GM19328 (cell line): ENCODE measurements around the gene PROSER1.
A peak's percentile ranks its signal among the peaks of the same experiment; 100 is the strongest.
"Not testable (repeated sequence)": the region's sequence is repeated elsewhere in the genome, so short reads cannot be mapped to it uniquely, and the experiment has no call there.

Experiments used
- ATAC-seq: cut with Tn5 transposase; IDR thresholded peaks from one replicate; pipeline ENCODE4 v1.9.1; 2021; ENCODE audit warnings: mild to moderate bottlenecking, moderate library complexity; ENCODE audit not compliant: unreplicated experiment

Gene PROSER1

DNA sequence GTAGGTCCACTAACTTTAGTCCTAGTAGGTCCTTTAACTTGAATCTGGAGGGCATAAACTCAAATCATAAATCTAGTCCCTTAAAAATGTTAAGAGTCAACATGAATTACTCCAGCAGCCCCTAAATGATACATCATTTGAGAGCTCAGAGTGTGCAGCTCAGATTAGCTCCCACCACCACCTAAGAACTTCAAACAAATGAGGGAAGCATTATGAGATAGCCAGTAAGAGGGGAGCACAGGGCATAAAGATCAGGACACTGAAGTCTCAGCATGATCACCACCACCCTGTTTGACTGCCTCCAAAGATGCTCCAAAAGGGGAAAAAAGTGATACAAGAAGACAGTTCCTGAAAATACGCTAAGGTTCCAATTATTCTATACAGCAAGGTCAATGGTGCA, 5.7 kb downstream of the PROSER1 start:
- ATAC-seq, result no peak

DNA sequence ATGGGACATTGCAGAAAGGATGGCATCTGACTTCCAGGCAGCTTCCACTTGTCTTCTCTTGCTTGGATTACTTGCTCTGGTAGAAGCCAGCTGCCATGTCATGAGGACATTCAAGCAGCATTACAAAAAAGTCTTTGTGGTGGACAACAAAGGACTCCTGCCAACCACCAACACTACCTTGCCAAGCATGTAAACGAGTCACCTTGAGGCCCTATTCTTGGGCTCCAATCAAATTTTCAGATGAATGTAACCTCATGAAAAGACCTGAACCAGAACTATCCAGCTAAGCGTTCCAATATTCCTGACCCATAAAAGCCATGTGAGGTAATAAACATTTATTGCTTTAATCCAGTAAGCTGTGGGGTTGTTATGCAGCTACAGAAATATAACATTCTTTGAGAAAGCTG, 12.5 kb downstream of the PROSER1 start:
- ATAC-seq, result no peak

DNA sequence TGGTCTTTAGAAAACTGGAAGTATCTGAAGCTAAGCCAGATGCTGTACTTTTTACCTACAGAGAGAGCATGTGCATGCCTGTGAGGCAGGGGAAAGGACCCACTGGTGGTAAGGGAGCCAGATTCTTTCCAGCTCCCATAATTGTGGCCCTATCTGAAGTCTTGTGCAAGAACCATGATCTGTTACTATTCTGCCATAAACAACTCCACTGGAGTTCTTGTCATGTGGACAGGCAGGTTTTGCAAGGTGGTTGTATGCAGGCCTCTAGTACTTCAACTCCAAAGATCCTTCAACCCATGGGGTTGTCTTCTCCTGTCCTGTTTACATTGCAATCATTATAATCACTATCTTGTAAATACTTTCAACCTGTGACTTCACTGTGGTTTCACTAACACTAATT, 14.1 kb downstream of the PROSER1 start:
- ATAC-seq, result no peak

DNA sequence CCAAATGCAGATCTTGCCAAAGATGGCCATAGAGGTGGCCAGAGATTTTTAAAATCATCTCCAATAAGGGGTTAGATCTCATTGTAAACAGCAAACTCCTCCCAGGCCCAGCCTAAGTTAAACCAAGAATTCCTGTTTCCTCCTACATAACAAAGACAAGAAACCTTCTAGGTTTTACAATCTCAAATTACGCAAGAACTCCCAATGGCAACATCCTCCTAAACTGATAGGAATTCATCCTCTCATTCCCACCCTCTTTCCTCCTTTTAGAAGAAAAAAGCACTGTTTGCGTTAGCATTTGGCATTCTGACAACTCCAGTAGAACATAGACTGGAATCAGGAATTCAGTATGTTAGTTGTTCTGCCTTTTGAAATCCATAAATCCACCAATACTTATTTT, 14.6 kb downstream of the PROSER1 start:
- no peak for ATAC-seq

DNA sequence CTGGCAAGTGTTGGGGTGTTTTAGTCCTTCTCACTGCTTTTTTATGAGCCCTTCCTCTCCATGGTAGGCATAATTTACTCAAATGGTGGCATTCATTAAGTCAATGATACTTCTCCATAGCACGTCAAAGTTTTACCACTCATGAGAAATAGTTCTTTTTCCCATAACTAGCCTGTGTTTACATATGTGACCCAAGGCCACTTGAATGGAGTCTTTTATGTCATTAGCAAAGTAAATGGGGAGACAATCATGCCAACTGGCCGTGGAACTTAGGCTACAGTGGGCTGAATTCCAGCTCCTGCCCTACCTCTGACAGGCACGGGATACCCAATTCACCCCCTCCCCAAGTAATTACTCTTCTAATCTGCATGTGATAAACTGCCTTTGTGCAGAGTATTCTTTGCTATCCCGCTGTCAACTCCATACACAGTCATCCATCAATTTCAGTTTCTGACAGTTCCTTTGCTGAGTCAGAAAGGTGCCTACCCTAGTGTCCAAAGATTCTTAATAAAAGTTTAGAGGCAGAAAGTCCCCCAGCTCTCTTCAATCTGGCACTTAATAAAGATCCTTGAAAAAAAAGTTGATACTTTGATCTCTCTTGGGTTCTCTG, 16.9 kb downstream of the PROSER1 start:
- no peak for ATAC-seq

DNA sequence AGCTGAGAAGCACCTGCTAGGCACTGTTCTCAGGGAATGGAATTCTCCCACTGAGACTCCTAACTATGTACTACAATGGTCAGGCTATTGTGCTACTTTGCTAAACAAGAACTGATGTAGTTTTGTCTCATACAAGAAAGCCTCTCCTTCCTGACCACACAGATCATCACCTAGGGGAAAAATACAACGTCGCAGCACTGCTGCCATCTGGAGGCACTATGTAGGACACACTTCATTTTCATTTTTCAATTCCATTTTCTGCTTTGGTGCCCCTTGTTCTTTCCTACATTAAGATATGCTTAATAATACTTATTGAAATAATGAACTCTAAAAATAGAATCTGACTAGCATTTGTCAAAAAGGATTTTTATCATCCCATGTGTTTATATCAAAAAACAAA, 21.1 kb downstream of the PROSER1 start:
- ATAC-seq, result peak; percentile 71

DNA sequence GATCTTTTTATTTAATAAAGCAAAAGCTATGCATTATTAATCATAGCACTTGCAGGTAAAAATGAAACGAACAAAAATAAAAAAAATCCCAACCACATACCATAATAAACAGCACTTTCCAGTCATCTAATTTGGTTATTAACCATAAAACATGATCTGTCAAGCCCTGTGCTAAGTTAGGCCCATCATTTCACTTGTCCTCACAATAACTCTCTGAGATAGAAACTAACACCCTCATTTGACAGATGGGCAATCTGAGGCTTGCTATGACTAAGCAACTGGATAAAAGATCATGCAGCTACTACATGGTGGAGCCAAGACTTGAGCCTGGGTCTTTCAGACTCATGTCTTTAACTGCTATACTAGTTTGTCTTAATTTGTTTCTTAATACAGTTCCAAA, 21.8 kb downstream of the PROSER1 start:
- ATAC-seq, result no peak

DNA sequence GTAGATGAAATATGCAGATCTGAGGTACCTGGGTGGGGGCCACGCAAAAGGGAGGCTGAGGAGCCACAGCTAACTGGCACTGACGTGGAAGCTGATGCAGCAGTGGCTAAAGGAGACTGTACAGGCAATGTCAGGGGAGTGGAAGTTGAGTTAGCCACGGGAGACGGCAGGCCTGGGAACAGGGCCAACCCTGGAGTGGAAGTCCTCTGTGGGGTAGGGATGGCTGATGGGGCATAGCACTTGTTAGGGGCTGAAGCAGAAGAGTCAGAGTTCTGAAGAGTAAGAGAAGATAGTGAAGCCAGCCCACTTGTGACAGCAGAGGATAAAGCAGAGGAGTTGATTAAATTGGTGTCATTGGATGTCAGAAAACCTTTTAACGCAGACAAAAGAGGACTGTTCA, 24.4 kb downstream of the PROSER1 start:
- ATAC-seq, result no peak

DNA sequence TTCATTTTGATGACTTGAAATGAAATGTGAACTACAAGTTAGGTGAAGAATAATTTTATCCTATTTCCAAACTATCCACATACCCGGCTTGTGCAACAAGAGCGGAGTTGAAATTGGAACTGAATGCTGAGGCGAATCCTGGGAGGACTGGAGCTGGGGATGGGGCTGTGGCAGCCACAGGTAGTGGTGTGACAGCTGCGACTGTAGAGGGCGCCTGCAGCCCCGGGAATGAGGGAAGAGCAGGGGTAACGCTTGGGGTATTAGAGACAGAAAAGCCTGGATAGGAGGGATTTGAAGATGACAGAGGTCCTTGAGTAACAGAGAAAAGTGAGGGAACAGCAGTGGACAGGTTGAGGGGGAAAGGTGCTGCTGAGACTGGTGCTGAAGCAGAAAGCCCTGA, 25.3 kb downstream of the PROSER1 start:
- no peak for ATAC-seq

DNA sequence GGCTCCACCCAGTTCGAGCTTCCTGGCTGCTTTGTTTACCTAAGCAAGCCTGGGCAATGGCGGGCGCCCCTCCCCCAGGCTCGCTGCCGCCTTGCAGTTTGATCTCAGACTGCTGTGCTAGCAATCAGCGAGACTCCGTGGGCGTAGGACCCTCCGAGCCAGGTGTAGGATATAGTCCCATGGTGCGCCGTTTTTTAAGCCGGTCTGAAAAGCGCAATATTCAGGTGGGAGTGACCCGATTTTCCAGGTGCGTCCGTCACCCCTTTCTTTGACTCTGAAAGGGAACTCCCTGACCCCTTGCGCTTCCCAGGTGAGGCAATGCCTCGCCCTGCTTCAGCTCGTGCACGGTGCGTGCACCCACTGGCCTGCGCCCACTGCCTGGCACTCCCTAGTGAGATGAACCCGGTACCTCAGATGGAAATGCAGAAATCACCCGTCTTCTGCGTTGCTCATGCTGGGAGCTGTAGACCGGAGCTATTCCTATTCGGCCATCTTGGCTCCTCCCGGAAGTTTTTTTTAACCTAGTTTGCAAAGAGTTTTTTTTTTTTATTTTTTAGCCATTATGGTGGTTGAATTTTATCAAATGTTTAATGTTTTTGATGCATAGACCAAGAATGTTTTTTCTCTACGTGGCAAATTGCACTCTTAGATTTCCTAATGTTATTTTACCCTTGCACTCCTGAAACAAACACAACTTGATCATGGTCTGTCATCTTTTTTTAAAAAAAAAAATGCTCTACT, 31.3 kb downstream of the PROSER1 start:
- ATAC-seq, result not testable (repeated sequence)

DNA sequence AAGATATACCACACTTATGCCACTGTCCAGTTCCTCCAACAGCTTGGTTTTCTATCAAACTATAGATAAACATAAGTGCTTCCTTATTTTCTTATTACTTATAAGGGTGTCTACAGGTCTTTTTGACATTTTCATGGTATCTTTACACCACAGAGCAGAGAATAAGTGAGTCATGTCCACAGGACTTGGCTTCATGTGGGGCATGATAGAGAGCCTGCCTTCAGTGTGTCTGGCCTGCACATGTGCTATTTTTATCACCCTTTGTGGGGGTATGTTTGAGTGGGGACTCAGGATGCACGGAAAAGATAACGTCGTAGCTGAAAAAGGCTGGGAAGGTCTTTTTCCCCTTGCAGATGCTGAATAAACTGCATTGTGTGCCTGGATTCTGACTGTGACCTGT, 39.1 kb downstream of the PROSER1 start:
- ATAC-seq, result no peak

DNA sequence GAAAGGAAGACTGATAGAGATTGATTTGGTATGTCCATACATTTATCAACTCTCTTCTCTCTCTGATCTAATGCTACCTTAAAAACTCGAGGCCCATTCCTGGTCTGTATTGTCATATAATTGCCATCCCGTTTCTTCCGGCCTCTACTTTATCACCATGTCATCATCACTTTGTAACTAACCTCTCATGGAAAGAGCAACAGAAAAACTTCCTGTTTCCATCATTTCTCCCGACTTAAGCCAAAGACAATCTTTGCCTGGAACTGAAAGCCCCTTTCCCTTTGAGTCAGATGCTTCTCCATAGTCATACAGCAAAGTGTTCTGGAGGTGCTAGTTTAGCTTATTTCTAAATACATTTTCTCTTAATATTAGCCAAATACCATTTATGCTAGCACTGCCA, 44.5 kb downstream of the PROSER1 start:
- no peak for ATAC-seq

DNA sequence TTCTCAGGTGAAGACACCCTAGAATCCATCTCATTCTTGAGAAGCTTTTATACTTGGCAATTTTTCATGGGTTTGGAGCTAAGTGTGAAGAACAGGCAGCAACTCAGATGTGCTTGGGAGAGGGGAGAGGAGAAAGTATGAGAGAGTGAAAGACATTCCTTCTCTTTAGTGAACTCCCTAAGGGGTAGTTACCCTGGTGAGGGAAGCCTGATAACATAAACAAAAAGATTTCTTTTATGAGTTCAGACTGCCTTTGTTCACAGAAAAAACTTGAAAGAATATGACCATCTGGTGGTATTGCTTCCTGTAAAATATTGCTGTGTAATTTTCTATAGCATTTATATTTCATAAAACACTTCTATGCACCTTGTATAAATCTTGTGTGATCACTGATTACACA, 47.2 kb downstream of the PROSER1 start, which contains the start of gene STOML3:
Gene STOML3, minus strand, starts transcription at position 139 of the 400 bp plus-strand sequence. Its CDS starts 110 bp downstream, at position 29.
- no peak for ATAC-seq

DNA sequence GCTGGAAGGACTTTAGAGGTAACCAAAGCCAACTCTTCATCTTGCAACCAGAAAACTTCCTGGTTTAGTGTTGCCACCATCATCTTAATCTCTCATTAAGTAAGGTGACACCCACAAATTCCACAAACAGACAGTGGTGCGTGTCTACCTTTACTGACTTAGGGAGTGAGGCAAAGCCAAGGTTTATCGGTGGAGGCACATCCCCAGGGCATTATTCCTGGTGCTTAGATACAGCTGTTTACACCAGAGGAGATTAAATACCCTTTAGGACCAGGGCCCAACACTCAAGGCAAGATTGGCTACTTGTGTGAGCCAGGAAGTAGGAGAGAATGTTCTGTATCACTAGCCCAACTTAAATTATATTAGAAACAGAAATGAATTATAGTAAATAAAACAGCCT, 56.8 kb downstream of the PROSER1 start:
- ATAC-seq, result no peak

DNA sequence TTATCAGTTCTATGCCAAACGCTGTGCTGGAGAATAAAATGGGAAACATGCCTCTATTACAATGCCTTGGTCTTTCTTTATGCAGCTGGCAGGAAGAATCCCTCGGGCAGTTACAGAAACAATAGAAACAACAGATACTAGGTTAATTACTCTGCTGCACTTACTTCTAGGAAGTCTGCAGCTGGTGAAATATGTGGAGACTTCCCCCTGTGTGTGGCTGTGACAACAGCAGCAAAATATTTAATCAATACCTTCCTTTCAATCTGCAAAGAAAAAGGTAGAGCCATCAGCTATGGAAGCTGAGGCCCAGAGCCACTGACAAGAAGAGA, 57.2 kb downstream of the PROSER1 start:
- ATAC-seq, result no peak

DNA sequence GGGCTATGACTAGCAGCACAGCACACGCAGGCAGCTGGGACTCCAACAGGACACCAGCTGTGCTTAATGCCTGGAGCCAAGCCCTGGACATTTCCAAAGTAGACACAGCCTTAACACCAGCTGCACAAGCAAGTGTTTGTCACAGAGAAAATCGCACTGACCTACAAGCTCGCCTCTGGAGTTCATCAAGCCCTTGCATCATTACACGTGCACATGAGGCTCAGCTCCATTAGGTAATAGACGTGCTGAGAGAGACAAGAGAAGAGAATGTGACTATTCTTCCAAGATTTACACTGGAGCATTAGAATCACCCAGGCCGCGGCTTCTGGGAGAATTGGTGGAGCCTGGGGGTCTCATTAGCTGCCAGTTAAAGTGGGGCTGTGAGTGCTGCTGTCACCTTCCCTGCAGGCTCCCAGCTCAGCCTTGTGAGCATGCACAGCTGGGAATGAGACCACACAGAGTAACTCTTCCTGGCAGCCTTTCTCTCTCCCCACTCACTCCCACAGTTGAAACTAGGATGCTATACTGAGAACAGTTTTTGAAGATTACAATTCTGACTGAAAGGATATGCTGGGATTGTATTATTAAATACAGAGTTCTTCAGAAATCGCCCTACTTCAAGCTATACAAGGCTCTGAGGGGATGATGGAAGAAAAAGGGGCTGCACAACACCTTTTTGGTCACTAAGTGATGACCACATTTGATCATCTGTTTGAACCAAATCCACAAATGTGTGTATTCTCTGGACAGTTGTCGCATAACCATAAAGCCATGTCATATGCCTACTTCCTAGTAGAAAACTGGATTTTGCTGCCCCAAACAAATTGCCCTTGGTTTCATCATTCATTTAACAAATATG, 57.8 kb downstream of the PROSER1 start:
- ATAC-seq, result no peak

DNA sequence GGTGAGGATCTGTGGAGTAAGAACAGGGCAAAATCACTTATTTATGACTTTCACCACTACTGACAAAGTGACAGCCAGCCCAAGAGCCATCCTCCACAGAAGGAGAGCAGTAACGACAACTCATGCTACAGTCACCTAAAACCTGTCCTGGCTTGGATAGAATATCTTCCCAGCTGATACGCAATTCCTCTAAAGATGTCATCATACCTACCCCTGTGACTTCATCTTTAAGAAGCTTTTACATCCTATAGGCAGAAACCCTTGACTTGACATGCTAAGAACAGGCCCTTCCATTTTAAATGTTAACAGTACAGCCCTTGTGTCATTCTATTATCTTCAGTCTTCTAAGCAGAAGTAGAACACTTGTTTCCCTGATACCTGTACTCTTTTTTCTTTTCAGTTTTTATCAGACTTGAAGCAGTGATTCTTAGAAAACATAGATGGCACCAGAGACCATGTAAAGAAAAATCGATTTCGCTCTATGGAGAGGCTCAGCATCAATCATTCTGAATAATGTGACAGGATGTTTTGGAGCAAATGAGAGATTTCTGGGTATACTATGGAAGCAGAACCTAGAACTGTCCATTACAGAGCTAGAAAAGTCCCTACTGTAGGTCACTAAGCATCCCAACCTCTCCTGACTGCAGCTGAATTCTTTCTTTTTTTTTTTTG, 67.4 kb downstream of the PROSER1 start:
- no peak for ATAC-seq

DNA sequence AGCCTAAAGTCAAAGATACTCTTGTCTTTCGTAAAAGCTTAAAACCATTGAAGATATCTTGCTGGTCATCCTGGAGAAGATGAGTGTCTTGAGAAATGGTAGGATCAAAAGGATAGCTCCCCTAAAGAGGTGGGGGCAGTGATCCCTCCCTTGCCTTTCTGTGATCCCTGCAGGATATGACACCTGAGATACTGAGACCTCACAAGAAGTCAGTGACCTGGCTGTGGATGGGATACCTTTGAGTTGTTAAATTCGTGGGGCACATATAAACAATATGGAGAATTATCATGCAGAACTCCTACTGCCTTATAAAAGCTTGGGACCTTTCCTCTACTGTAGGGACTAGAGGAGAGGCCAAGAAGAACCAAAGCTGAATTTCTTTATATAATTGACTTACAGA, 68.7 kb downstream of the PROSER1 start:
- ATAC-seq, result no peak

DNA sequence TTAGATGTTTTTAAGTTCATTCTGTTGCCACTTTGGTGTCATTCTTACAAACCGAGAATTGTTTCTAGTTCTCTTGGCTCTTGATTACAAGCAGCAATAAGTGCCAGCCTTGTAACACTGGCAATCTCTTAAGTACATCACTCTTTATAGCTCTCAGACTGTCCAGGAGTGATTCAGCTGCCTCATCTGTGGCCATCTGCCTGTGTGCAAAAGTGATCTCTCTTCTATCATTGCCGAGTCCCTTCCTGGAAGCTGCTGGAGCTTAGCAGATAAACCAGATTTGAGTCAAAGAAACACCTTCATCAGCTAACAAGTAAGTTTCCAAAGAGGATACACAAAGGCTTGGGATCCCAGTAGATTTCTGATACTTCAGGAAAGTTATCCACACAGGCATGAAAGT, 70.4 kb downstream of the PROSER1 start:
- no peak for ATAC-seq

DNA sequence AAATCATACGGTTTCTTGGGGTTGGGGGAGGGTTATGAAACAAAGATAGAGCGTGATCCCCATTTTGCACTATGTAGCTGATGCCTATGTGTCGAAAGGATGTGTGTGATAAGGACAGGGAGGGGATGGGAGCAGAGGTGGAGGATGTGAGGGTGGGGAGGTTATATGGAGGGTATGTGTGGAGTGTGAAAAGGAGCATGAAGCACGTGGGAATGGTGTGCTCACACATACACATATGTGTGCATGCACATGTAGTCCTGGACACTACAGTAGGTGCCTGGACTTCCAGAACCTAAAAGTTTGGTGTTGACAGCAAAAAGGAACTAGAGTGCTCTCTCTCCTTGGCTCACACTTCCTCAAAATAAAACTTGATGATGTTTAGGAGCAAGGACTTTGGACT, 72.6 kb downstream of the PROSER1 start:
- ATAC-seq, result no peak

DNA sequence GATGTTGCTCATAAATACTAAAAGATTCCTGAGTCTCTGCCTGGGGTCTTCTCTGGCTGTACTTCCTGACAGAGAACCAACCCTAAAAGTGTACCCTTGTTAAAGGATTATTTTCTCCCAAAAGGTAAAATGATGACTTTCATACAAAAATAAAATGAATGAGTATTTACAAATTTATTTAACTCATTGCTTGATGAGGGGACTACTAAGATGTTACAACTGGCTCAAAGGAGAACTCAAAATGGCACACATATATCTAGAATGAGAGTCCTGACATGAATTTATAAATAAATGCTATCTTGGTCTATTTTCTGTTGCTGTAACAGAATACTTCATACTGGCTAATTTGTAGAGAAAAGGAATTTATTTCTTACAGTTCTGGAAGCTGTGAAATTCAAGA, 77.7 kb downstream of the PROSER1 start:
- ATAC-seq, result no peak
